ENCODE data around the gene PARD3B.

GRCh38 chr2:205323929-205324328 lies 778.7 kb downstream of the PARD3B start:
- peak; percentile 44 for TF ChIP-seq CTCF (conservative IDR thresholded peaks at IDR 0.05; ENCODE audit: low read depth, low read length)
- TF ChIP-seq EZH2 (IDR thresholded peaks at IDR 0.05; ENCODE audit: borderline replicate concordance, low read depth, low read length, poor library complexity, severe bottlenecking), result no peak

All from A673 (cell line).